Activated naive CD4-positive, alpha-beta T cell (primary cell): Measurements from ENCODE around the gene SRGAP2C.
"Not testable (repeated sequence)": the region's sequence is repeated elsewhere in the genome, so short reads cannot be mapped to it uniquely, and the experiment has no call there.

Experiments
- DNase-seq, 4 experiments: peaks; one replicate each; lab custom pipeline; 2025; lab: John Stamatoyannopoulos, UW

SRGAP2C gene

GRCh38 chr1:121184290-121185127 lies at the start of gene SRGAP2C, which contains the start of gene FAM72B:
Gene SRGAP2C (plus strand): TSS chr1:121184975. CDS start chr1:121187447, 2,472 bp downstream.
Gene FAM72B (minus strand): TSS chr1:121184340. CDS start chr1:121183489, 851 bp downstream.
- peak; percentile 70 to 86 (median 81) for DNase-seq

DNA sequence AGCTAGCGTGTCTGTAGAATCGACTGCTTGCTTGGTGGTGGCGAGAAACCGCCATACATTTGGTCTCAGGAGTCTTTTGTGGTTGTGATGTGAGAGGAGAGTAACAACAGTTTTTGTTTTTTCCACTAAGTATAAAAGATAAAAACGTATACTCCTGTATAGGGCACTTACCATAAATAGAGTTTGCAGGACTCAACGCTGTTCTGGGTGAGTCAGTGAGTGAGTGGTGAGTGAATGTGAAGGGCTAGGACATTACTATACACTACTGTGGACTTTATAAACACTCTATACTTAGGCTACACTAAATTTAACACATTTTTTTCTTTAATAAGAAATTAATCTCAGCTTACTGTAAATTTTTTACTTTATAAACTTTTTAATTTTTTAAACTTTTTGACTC lies 44.4 kb upstream of the SRGAP2C start:
- not testable (repeated sequence) for DNase-seq

DNA sequence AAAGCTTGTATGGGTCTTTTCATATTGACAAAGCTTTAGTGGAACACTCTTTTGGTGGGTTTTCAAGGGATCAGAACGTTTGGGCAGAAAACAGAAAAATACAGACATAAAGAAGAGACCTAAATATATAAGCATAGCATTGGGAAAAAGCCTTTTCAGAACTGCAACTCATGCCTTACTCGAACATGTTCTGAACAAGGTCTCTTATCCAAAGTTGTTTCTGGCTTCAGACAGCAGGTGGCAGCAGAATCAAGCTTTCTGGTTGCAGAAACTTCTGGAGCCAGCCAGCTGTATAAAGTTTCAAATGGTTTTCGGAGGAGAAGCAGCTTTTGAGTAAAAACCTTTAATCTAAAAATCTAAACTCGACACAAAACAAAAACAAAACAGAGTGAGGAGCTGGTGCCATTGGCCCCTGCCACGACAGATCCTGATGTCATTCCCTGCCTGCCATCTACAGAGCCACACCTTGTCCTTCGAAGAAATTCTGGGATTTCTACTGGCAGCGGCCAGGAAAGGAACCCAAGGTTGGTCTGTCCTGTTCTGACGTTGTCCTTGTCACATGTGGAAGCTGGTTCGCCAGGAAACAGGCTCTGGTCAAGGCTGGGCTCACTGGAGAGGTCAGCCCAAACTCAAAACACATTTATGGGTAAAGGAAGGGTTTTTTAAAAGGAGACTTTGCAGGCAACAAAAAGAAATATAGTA lies 36.1 kb upstream of the SRGAP2C start:
- not testable (repeated sequence) for DNase-seq

- DNase-seq: not testable (repeated sequence)
These were observed 33.5 kb upstream of the SRGAP2C start for GRCh38 chr1:121151294-121151693.

DNA sequence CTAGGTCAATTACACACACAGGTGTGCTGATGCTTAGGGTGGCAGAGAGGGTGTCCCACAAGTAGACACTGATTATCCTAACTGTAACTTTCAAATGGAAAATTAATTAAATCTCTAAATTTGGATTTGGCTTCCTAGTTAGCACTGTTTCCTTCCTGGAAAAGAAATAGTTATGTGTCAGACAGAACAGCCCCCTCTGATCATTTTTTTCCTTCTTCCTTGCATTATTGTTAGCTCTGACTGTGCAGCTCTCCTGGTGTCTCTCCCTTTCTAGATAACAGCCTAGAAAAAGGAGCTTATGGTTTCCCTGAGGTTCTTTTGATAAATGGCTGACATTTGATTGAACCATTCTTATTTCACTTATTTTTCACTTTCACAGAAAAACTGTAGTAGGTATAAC lies 32.0 kb upstream of the SRGAP2C start:
- DNase-seq: not testable (repeated sequence)

- DNase-seq: not testable (repeated sequence)
These were observed 30.0 kb upstream of the SRGAP2C start for GRCh38 chr1:121154811-121155210.

GRCh38 chr1:121155671-121156358 lies 29.0 kb upstream of the SRGAP2C start:
- DNase-seq: not testable (repeated sequence)

- not testable (repeated sequence) for DNase-seq
These were observed 27.7 kb upstream of the SRGAP2C start for GRCh38 chr1:121156958-121157603.

- not testable (repeated sequence) for DNase-seq
These were observed 27.2 kb upstream of the SRGAP2C start for GRCh38 chr1:121157609-121158008.

DNA sequence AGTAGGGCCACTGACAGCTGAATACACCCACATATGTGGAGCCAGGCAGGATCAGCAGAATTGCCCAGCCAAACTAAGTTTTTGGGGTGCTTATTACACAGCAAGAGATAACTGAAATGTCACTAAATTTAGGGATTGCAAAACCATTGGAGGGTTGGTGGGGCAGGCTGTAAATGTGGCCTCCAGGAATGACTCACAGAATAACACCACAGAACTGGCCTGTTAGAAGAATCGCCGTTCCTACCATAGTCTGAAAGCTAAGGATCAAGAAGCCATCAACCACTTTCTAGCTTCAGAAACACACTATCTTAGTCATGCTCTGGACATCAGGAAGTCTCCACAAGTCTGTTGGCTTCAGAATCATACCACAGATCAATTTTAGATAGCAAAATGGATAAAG lies 24.7 kb upstream of the SRGAP2C start:
- not testable (repeated sequence) for DNase-seq

GRCh38 chr1:121161199-121161901 lies 23.4 kb upstream of the SRGAP2C start:
- DNase-seq: not testable (repeated sequence)

- not testable (repeated sequence) for DNase-seq
These were observed 20.7 kb upstream of the SRGAP2C start for GRCh38 chr1:121163850-121164757.

GRCh38 chr1:121165296-121165695 lies 19.5 kb upstream of the SRGAP2C start:
- not testable (repeated sequence) for DNase-seq

GRCh38 chr1:121167225-121167738 lies 17.5 kb upstream of the SRGAP2C start:
- not testable (repeated sequence) for DNase-seq

DNA sequence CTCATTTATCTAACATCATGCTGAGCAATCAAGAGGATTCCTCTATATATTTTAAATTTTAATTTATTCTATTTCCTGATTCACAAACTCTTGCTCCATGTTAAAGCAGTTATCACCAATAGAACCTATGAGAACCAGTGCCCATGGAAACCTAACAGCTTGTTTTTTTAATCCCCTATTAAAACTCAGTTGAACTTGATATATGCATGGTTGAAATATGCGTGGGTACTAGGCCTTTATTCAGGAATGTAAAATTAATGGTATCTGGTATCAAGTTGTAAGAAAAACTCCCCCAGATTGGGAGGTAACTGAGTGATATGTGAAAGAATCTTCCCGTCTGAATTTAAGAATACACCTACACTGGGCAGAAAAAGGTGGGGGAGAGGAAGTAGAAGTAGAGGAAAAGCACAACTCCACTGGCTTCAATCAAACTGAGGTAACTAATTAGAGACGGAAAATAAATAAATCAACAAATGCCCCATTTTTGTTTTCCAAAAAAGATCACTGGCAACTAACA lies 16.6 kb upstream of the SRGAP2C start:
- DNase-seq: not testable (repeated sequence)

DNA sequence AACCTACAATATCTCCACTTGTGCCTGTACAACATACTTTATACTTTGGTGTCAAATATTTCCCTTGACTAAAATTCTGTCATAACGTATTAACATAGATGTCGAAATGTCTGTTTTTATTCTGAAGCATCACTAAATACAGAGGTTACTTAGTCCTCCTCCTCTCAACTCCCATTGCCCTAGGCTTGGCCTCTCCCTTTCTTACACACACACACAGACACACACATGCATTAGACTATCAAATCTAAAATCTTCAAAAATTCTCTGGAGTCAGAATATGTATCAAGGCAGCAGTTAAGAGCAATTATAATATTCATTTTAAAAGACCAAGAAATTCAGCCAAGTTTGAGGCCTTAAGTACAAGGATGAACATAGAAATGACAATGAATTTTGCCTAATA lies 8.1 kb upstream of the SRGAP2C start:
- DNase-seq: not testable (repeated sequence)

DNA sequence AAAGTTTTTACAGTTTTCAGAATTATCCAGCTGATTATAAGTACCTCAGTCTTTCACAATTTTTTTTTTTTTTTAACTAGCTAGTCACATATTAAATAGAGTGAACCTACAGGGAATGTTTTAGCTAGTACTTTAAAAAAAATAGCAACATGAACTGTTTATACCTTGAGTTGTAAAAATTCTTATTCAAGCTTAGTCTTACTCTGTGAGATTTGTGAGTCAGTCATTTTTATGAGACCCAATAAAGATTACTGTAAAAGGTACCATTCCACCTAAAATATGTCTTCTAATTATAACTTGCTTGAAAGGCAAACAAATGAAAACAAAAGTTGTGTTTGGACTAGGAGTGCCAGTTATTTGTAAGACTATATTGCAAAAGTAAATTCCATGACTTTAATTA lies 6.6 kb upstream of the SRGAP2C start:
- DNase-seq: not testable (repeated sequence)

DNA sequence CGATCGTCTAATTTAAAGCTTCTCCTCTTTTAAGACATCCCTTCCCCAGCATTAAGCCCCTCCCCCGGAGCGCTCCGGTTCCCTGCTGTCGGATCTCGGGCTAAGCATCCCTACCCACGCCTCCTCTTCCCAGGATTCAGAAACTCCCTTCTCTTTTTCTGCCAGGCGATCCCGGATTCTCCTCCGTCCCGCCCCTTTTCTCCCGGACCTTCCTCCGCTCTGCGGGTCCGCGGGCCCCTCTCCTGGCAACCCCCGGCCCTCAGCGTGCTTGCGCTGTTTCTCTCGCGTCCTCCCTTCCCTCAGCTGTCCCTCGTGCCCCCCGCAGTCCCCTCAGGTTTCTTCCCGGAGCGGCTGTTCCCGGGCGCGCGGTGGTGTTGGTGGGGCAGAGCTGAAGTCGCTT lies 908 bp upstream of the SRGAP2C start:
- DNase-seq: not testable (repeated sequence)

DNA sequence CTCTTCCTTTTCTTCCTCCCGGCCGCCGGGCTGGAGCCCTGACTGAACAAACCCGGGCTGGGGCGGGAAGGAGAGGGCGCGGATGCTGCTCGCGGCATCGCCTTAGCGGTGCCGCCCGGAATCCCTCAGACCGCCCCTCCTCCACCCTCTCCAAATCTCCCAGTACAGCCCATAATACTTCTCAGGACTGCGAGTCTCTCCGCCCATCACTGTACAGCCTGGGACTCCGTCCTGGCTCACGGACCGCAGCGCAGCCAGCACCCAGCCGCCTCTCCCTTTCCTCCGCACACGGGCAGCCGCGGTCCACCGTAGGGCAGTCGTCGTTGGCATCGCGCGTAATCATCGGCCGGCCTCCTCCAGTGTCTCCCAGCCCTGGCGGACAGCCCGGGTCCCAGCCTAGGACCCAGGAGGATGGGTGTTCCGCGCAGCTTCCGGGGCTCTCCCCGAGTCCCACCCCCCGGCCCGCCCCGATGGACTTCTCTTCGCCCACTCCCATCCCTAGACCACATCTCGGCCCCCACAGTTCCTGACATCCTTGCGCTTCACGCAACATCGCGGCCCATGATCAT lies 449 bp downstream of the SRGAP2C start:
- DNase-seq: not testable (repeated sequence)
